Keratinocyte (primary cell): ENCODE results near the gene OPN4. TPM values are rescaled to one million over a fixed set of nuclear protein-coding genes. Genes with fewer than 3 reads are reported as not detected.

Experiments used
- DNase-seq: peaks from one replicate; pipeline ENCODE4 v3.0.0-alpha.2; 2011; ENCODE audit warnings: low read depth, missing footprints, low spot score
- FAIRE-seq: peaks from 2 replicates; lab custom pipeline; 2011; peaks lifted over from hg19 to GRCh38; lab: Jason Lieb, UNC
- H2AFZ ChIP-seq: 2 replicates; pipeline ENCODE4 v1.6.0; 2012; ENCODE audit warnings: low read length, control low read depth, inconsistent platforms; ENCODE audit not compliant: control insufficient read depth
- H3K27ac ChIP-seq: 2 replicates; pipeline ENCODE4 v1.5.1; 2011; ENCODE audit warnings: low read length; ENCODE audit not compliant: control insufficient read depth, insufficient read depth
- H3K27me3 ChIP-seq: 3 replicates; pipeline ENCODE4 v1.6.0; 2011; ENCODE audit warnings: low read length; ENCODE audit not compliant: control insufficient read depth, insufficient read depth; ENCODE audit errors: extremely low read depth
- H3K36me3 ChIP-seq, 2 experiments: 2 replicates in 1 of 2; 3 replicates in 1 of 2; pipeline ENCODE4 v1.5.1; 2011; ENCODE audit warnings: low read length in 2 of 2, mild to moderate bottlenecking in 1 of 2; ENCODE audit not compliant: control insufficient read depth in 2 of 2, insufficient read depth in 2 of 2; ENCODE audit errors: extremely low read depth in 1 of 2
- H3K4me1 ChIP-seq: 3 replicates; pipeline ENCODE4 v1.5.1; 2011; ENCODE audit warnings: low read length; ENCODE audit not compliant: control insufficient read depth, insufficient read depth; ENCODE audit errors: extremely low read depth
- H3K4me2 ChIP-seq: 3 replicates; pipeline ENCODE4 v1.6.0; 2011; ENCODE audit warnings: low read depth, low read length; ENCODE audit not compliant: control insufficient read depth, insufficient read depth; ENCODE audit errors: extremely low read depth
- H3K4me3 ChIP-seq, 3 experiments: fragments of 200-600 bp in 1 of 3; sonication (generic) in 1 of 3; 2 replicates in 2 of 3; 3 replicates in 1 of 3; pipeline ENCODE4 v1.5.1; 2011 to 2016; ENCODE audit warnings: low read length in 3 of 3, mild to moderate bottlenecking in 3 of 3, control low read depth in 2 of 3, inconsistent platforms in 1 of 3, low read depth in 1 of 3, mixed read lengths in 1 of 3, mixed run types in 1 of 3, moderate library complexity in 1 of 3; ENCODE audit not compliant: control insufficient read depth in 2 of 3, insufficient read depth in 2 of 3; ENCODE audit errors: extremely low read depth in 1 of 3
- H3K79me2 ChIP-seq: 2 replicates; pipeline ENCODE4 v1.6.0; 2012; ENCODE audit warnings: low read length; ENCODE audit not compliant: control insufficient read depth, insufficient read depth
- H3K9ac ChIP-seq: 3 replicates; pipeline ENCODE4 v1.6.0; 2011; ENCODE audit warnings: low read length; ENCODE audit not compliant: control insufficient read depth, insufficient read depth; ENCODE audit errors: extremely low read depth
- H3K9me1 ChIP-seq: 3 replicates; pipeline ENCODE4 v1.6.0; 2011; ENCODE audit warnings: low read length; ENCODE audit not compliant: control insufficient read depth, insufficient read depth; ENCODE audit errors: extremely low read depth
- H3K9me3 ChIP-seq: 2 replicates; pipeline ENCODE4 v1.5.1; 2012; ENCODE audit warnings: low read depth, low read length; ENCODE audit not compliant: control insufficient read depth
- H4K20me1 ChIP-seq: 3 replicates; pipeline ENCODE4 v1.6.0; 2011; ENCODE audit warnings: low read length; ENCODE audit not compliant: control insufficient read depth, insufficient read depth; ENCODE audit errors: extremely low read depth
- CTCF ChIP-seq, 3 experiments: IDR thresholded peaks in 1 of 3; conservative IDR thresholded peaks in 1 of 3; optimal IDR thresholded peaks in 1 of 3; 2 replicates in 2 of 3; 3 replicates in 1 of 3; pipeline versions ENCODE3 to v1.5.1; 2011; ENCODE audit warnings: low read length in 3 of 3, mild to moderate bottlenecking in 3 of 3, moderate library complexity in 2 of 3, control low read depth in 1 of 3, inconsistent platforms in 1 of 3; ENCODE audit not compliant: insufficient read depth in 2 of 3; ENCODE audit errors: extremely low read depth in 1 of 3
- EZH2 ChIP-seq: IDR thresholded peaks from one replicate; pipeline ENCODE4 v1.6.1; 2012; ENCODE audit warnings: inconsistent platforms, mild to moderate bottlenecking, low read length, moderate library complexity
- dilution Hi-C: fragments of 300-500 bp; cut with MboI; formaldehyde crosslinking; loops from one replicate; pipeline ENCODE4 v1.7.0; 2020; ENCODE audit warnings: low sequenced_read_pairs; ENCODE audit not compliant: extremely low pct_ligation_motif_present
- polyA plus RNA-seq, 5 experiments: library from polyadenylated mRNA; depleted of rRNA in 3 of 5; stranded (reverse) in 3 of 5; stranded (forward) in 1 of 5; unstranded in 1 of 5; fragments of >200 nt; gene quantifications; 1 replicate in 1 of 5; 2 replicates in 3 of 5; 3 replicates in 1 of 5; pipeline versions ENCODE4 v1.2.1 to v1.2.3, GENCODE V29; 2011 to 2012; ENCODE audit warnings: missing spikeins in 2 of 5, low read depth in 1 of 5, low replicate concordance in 1 of 5

OPN4 gene
- polyA plus RNA-seq, 1 donor (not counting 4 experiments of a cell fraction or from before 2014, with no cell fraction given): not detected

DNA sequence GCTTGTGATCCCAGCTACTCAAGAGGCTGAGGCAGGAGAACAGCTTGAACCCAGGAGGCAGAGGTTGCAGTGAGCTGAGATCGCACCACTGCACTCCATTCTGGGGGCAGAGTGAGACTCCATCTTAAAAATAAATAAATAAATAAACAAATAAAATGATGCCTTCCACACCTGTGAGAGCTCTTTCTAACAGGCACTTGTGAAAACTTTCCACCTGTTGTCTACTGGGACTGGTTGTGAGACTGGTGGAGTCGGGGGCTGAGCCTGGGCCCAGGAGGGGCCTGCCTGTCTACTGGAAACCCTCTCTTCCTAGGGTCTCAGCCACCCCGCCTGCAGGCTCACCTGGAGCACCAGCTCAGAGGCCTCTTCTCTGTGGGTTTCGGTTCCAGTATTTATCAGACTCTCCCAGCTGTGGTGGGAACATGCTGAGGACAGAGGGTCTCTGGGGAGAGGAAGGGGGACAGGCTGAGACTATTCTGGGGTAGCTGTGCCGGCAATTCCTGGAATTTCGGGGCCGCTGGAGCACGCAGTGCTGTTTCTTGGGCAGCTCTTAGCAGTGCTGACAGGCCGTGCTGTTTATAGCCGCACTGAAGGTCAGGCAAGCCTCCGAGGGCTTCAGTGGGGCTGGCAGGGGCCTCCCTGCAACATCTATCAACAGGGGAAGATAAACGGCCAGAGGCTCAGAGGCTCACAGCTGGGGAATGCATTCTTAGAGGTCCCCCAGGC, 17.8 kb downstream of the OPN4 start:
- peaks cover 11% of the 10 kb centered on the region for H3K27me3 ChIP-seq
- DNase-seq (no peak), FAIRE-seq (no peak)
- H2AFZ ChIP-seq: no peak overlapping the region
- H4K20me1 ChIP-seq: peaks cover 2% of the 10 kb centered on the region
- no peak overlapping the region for H3K4me2 ChIP-seq
- H3K9me1 ChIP-seq: no peaks in the 10 kb centered on the region
- no peaks in the 10 kb centered on the region for H3K79me2 ChIP-seq
- H3K36me3 ChIP-seq: no peaks in the 10 kb centered on the region
- H3K4me1 ChIP-seq: no peaks in the 10 kb centered on the region
- dilution Hi-C loops: no loop called here
- TF ChIP-seq EZH2 (no peak), CTCF (optimal IDR thresholded peaks at IDR 0.05 in 1 of 3, IDR thresholded peaks at IDR 0.05 in 1 of 3, conservative IDR thresholded peaks at IDR 0.05 in 1 of 3; ENCODE audit: extremely low read depth in 1 of 3, insufficient read depth in 2 of 3, low read length in 3 of 3) (no peak)
- H3K9ac ChIP-seq: no peak overlapping the region
- H3K4me3 ChIP-seq: no peak overlapping the region
- H3K9me3 ChIP-seq: no peaks in the 10 kb centered on the region
- H3K27ac ChIP-seq: no peak overlapping the region

GRCh38 chr10:86673216-86673826, 19.0 kb downstream of the OPN4 start:
- no peaks in the 10 kb centered on the region for H3K4me1 ChIP-seq
- no peak for DNase-seq
- dilution Hi-C loops: no loop called here
- no peaks in the 10 kb centered on the region for H4K20me1 ChIP-seq
- H2AFZ ChIP-seq: no peak overlapping the region
- no peak overlapping the region for H3K4me3 ChIP-seq
- no peak overlapping the region for H3K9ac ChIP-seq
- H3K27ac ChIP-seq: no peak overlapping the region
- H3K9me3 ChIP-seq: no peaks in the 10 kb centered on the region
- TF ChIP-seq CTCF (optimal IDR thresholded peaks at IDR 0.05 in 1 of 3, IDR thresholded peaks at IDR 0.05 in 1 of 3, conservative IDR thresholded peaks at IDR 0.05 in 1 of 3; ENCODE audit: extremely low read depth in 1 of 3, insufficient read depth in 2 of 3, low read length in 3 of 3) (no peak), EZH2 (no peak)
- peaks cover 11% of the 10 kb centered on the region for H3K27me3 ChIP-seq
- no peaks in the 10 kb centered on the region for H3K36me3 ChIP-seq
- H3K4me2 ChIP-seq: no peak overlapping the region
- H3K79me2 ChIP-seq: no peaks in the 10 kb centered on the region
- H3K9me1 ChIP-seq: no peaks in the 10 kb centered on the region
- no peak for FAIRE-seq
